Measurements from ENCODE around the gene TNP1.

- TF ChIP-seq POLR2A (IDR thresholded peaks at IDR 0.05) (no peak), POLR2AphosphoS5 (IDR thresholded peaks at IDR 0.05) (no peak)
These were observed 17.2 kb upstream of the TNP1 start for GRCh38 chr2:216877085-216877484.
